DMS 273 (cell line): ENCODE results near the gene HNRNPA2B1.
"Not testable (repeated sequence)": the region's sequence is repeated elsewhere in the genome, so short reads cannot be mapped to it uniquely, and the experiment has no call there.

Source experiments
- DNase-seq: peaks from one replicate; lab custom pipeline; 2025; ENCODE audit not compliant: unreplicated experiment; lab: John Stamatoyannopoulos, UW

Gene HNRNPA2B1

GRCh38 chr7:26147646-26148306, 52.8 kb downstream of the HNRNPA2B1 start:
- DNase-seq: not testable (repeated sequence)

GRCh38 chr7:26147030-26147429, 53.5 kb downstream of the HNRNPA2B1 start:
- peak; percentile 41 for DNase-seq

DNA sequence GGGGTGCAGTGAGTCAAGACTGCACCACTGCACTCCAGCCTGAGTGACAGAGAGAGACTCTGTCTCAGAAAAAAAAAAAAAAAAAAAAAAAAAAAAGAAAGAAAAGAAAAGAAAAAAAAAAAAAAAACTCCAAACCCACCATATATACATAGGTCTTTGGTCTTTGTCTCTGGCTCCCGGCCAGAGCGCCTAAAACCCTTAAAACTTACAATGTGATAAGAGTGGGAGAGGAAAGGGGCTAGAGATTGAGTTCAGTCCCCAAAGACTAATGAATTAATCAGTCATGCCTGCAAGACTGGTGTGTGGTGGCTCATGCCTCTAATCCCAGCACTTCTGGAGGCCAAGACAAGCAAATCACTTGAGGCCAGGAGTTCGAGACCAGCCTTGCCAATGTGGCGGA, 55.3 kb downstream of the HNRNPA2B1 start:
- DNase-seq: no peak

DNA sequence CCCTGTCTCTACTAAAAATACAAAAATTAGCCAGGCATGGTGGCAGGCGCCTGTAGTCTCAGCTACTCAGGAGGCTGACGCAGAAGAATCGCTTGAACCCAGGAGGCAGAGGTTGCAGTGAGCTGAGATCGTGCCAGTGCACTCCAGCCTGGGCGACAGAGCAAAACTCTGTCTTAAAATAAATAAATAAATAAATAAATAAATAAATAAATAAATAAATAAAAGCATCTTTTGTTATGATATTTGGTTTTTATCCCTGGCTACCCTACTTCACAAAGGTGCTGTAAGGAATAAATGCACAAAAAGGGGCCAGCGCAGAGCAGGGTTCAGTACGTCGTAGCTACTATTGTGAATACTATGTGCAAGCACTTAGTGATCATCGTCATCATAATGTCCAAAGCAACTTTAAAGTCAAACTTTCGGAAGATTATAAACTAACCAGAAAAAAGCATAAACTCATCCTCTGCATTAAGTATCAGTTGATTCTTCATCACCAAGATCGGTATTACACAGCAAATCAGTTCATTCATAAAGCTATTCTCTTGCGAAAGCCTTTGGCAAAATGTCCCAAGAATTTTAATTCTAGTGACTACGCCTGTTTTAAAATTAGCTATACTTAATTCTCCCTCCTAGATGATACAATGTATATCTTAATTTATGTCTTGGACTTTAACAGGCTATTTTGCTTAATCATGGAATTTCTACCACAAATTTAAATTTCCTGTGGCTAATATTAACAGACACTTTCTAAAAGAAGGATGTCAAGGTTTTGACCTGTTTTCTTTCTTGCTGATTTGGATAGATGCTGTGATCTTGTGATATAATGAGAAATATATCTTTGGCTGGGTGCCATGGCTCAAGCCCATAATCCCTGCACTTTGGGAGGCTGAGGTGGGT, 56.1 kb downstream of the HNRNPA2B1 start:
- no peak for DNase-seq

DNA sequence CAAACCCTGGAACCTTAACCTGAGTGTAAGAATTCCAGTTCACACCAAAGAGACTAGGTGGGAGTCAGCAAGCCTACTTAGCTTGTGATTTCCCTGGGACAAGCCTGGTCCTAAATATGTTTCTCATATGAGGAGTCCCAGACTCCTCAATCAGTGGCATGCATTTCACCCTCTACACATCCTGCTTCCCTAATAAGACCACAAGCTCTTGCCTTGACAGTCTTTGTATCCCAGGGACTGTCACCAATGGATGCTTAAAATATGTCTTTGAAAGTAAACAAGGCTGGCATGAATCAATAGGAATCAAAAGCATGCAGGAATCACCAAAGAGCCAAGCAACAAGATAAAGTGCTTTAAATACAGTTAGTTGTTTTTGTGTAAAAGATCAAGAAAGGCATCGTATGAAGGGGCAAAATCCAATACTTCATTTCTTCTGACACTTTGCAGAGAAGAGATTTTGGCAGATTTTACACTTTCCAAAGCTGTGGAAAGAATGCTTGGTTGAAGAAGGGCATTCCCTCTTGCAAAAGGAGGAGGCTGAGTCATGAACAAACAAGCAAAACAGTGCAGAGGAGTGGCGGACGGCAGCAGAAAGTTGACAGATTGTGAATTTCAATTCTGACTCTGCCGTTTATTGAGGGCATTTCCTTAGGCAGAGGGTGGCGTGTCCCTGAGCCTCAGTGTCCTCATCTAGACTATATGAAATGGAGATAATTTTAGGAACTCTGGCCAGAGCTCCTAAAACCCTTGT, 57.1 kb downstream of the HNRNPA2B1 start:
- no peak for DNase-seq

GRCh38 chr7:26141077-26141476, 59.5 kb downstream of the HNRNPA2B1 start:
- no peak for DNase-seq

DNA sequence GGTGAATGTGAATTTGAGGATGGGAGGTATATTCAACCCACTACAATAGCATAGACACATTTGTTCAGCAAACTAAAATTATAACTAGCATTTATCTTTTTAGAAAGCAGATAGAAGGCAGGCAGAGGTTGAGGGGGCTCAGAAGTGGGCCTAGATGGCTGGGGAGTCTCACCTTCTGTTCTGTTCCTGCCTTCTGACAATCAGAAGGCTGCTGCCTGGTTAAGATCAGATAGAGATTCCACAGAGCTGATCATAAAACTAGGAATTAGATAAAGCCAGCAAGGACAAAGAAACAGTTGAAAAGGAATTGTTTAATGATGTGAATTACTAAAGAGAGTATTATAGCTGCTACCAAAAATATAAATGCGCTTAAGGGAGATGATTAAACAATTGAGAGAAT, 60.2 kb downstream of the HNRNPA2B1 start:
- no peak for DNase-seq
